Islet of Langerhans (tissue), 1 donor: ENCODE data around the gene C15orf39.
"Not testable (repeated sequence)": the region's sequence is repeated elsewhere in the genome, so short reads cannot be mapped to it uniquely, and the experiment has no call there.

Experiments
- FAIRE-seq: peaks from one replicate; lab custom pipeline; 2011; peaks lifted over from hg19 to GRCh38; lab: Jason Lieb, UNC

The C15orf39 gene

GRCh38 chr15:75201616-75202250 is at the start of gene C15orf39:
Gene C15orf39, plus strand, starts transcription at chr15:75201882. Its CDS starts 4,167 bp downstream, at chr15:75206049.
- FAIRE-seq = no peak

DNA sequence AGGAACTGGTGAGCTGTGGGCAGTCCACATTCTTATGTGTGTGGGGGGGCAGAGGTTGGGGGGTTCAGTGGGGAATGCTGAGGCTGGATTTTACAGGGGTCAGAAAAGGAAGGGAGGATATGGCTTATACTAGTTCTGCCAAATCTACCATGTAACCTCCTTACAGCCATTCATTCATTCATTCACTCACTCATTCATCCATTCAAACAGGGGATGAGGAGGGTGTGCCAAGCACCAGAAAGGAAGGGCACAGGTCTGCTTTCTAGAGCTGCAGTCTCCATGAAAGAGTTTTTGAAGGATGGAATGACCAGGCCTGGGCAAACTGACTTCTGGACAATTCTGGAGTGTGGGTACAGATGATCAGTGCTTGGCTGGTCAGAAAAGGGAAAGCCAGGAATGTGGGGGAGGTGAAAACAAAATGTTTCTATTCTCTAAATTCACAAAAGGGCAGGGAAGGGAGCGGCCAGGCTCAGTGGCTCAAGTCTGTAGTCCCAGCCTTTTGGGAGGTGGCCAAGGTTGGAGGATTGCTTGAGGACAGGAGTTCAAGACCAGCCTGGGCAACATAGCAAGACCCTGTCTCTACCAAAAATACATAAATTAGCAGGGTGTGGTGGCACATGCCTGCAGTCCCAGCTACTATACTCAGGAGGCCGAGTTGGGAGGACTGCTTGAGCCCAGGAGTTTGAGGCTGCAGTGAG is 49.2 kb upstream of the C15orf39 start:
- FAIRE-seq = no peak

GRCh38 chr15:75153087-75153486 is 48.6 kb upstream of the C15orf39 start:
- no peak for FAIRE-seq

- no peak for FAIRE-seq
These were observed 48.0 kb upstream of the C15orf39 start for GRCh38 chr15:75153565-75154276.

- FAIRE-seq = no peak
These were observed 47.1 kb upstream of the C15orf39 start for GRCh38 chr15:75154461-75155062.

GRCh38 chr15:75156326-75157215 is 45.1 kb upstream of the C15orf39 start:
- no peak for FAIRE-seq

DNA sequence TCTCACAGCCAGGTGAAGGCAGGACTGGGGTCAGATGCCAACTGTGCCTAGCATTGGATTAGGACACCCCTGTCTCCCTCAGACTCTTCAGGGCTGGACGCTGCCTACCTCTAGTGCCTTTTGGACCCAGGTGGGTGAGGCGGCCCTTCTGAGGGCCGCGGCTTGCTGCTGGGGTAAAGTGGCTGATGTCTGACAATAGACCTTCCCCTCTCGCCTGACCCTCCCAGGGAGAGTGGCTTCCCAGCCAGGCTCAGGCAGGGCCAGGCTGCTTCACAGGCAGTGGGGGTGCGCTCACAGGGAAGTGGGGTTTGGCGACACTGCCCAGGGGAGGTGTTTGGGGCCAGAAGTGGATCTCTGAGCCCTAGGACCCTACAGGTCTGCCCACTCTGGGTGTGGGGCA is 43.3 kb upstream of the C15orf39 start:
- no peak for FAIRE-seq

GRCh38 chr15:75159244-75159643 is 42.4 kb upstream of the C15orf39 start:
- no peak for FAIRE-seq

DNA sequence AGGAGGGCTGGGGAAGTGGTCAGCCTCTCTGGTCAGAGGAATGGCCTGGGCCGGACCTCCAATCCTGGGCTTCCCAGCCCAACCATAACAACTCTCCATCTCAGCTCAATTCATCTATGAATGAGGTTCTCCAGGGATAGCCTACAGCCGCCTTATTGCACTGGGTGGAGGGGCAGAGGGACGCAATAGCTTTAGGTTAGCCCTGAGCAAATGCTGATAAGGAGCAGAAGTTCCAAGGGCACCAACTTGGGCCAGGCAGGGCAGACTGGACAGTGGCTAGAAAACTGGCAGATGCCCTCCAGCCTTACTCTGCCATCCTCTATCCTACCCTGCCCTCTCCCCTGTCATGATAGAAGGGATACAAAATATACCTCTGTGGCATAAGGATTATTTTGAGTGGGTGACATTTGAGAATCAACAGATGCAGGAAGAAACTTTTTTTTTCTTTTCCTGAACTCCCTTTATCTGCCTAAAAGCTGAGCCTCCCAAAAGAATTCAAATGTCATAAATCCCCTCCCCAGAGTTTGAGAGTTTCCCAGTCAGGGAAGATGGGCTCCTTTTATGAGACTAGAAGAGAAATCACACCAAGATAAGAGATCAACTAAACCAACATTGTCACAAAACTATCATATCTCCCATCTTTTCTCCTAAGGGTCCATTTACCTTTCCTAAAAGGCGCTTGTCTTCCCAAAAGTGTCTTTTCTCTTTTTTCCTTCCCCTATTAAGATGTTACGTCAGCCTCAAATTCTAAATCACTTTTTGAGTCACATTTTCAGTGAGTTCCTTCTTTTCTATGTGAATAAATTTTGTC is 40.4 kb upstream of the C15orf39 start:
- FAIRE-seq = no peak

GRCh38 chr15:75161917-75162414 is 39.7 kb upstream of the C15orf39 start:
- no peak for FAIRE-seq

GRCh38 chr15:75163150-75163564 is 38.5 kb upstream of the C15orf39 start:
- no peak for FAIRE-seq

GRCh38 chr15:75164625-75165350 is 36.9 kb upstream of the C15orf39 start:
- no peak for FAIRE-seq

GRCh38 chr15:75166489-75167063 is 35.1 kb upstream of the C15orf39 start:
- not testable (repeated sequence) for FAIRE-seq

GRCh38 chr15:75167588-75168350 is 33.9 kb upstream of the C15orf39 start:
- FAIRE-seq = no peak

DNA sequence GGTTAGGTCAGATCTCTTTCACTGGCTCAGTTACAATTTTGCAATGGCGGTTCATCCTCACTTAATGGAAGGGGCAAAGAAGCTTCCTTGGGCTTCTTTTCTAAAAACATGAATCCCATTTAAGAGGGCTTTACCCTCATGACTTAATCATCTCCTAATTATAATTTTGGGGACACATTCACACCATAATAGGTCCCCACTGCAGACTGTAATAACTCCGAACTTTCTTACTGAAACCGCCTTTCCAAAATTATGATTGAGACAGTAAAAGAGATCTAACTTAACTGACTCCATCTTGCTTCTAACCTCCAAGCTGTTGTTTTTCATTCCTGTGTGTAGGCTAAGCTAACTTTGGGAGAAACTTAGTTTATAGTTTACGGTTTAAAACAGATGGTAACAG is 33.3 kb upstream of the C15orf39 start:
- no peak for FAIRE-seq

DNA sequence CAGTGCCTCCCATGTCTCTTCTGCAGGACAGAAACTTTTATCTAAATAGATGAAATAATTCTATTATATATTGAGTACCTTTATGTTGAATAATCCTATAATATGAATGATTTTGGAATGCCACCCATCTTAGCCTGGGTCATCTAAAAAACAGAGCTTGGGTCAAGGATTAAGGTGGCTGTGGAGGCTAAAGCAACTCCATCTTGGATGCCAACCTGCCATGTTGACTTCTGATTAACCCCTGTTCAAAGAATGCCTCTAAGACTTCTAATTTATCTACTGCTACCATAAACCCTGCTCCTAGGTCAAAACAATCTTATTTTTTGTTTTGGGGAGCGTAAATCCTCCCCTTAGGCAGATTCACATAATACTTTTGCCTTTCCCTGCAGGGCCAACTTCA is 31.5 kb upstream of the C15orf39 start:
- no peak for FAIRE-seq

DNA sequence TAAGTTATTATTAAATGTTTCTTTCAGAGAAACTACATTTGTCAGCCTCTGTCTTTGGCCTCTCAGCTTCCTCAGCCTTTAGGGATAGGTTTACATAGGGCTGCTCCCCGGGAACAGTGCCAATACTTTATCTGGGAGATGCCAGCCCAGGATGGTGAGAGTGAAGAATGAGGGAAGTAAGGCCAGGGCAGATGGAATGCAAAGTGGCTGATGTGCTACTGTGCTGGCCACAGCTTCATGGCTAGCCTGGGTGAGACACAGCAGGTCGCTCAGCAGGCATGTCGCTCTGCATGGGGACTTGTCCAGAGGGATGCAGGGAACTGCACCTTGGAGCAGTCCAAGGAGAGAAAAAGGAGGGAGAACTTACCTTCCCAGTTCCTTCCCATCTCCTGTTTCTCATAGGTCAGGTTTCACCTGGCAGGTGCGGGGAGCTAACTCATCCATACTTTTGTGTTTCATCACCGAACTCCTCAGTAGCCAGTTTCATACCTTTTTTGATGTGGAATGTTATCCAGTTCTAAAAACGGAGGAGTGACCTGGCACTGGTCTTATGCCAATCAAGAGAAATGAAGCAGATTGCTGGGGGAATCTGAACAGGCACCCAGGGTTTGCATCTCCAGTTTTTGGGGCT is 30.9 kb upstream of the C15orf39 start:
- no peak for FAIRE-seq

- FAIRE-seq = no peak
These were observed 30.3 kb upstream of the C15orf39 start for GRCh38 chr15:75171408-75171807.
